Liver (tissue), 3 donors: ENCODE measurements around the gene SALL3.

Experiments
- CTCF ChIP-seq: fragments of 150-350 bp; IDR thresholded peaks from 2 replicates; pipeline ENCODE4 v1.5.1; 2017; ENCODE audit warnings: improper control_type of control experiment, low read depth, low read length; ENCODE audit not compliant: missing input control
- JUND ChIP-seq, 2 donors: IDR thresholded peaks; 2 replicates each; pipeline ENCODE4 v1.6.1; 2016; ENCODE audit warnings: antibody characterized with exemption in 2 of 2
- RAD21 ChIP-seq, 2 donors: IDR thresholded peaks; 2 replicates each; pipeline ENCODE4 v1.6.1; 2016; ENCODE audit warnings: antibody characterized with exemption in 2 of 2, mild to moderate bottlenecking in 2 of 2
- YY1 ChIP-seq: IDR thresholded peaks from 2 replicates; pipeline ENCODE4 v1.6.1; 2016; ENCODE audit warnings: antibody characterized with exemption, mild to moderate bottlenecking
- donor health status: healthy.
- donor health status: healthy.

DNA sequence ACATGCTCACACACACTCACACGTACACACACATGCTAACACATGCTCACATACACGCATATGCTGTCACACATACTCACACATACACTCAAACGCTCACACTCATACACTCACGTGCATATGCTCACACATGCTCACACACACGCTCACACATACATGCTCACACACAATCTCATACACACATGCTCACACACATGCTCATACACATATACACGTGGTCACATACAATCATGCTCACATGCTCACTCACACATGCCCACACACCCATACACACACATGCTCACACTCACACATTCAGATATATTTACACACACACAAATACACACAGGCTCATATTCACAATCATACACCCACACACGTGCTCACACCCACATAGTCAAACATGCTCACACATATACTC is 17.5 kb upstream of the SALL3 start:
- no peak for TF ChIP-seq RAD21 (IDR thresholded peaks at IDR 0.05)
- no peak for TF ChIP-seq CTCF
- no peak for TF ChIP-seq YY1
- TF ChIP-seq JUND (IDR thresholded peaks at IDR 0.05), result no peak
